Tibial artery (tissue), 4 donors: ENCODE results near the gene FAM174C.

Source experiments
- DNase-seq, 2 donors: peaks; one replicate each; pipeline ENCODE4 v3.0.0-alpha.2; 2019
- H3K27ac ChIP-seq, 2 donors: fragments of 200-600 bp; sonication (generic) in 1 of 2; 1 replicate in 1 of 2; 2 replicates in 1 of 2; pipeline ENCODE4 v1.5.1; 2018 to 2019; ENCODE audit warnings: mild to moderate bottlenecking in 1 of 2
- H3K27me3 ChIP-seq, 2 donors: fragments of 200-600 bp; sonication (generic) in 1 of 2; one replicate each; pipeline versions ENCODE4 v1.5.1 to v1.6.0; 2016 to 2019
- H3K36me3 ChIP-seq, 3 donors: fragments of 200-600 bp; sonication (generic) in 2 of 3; one replicate each; pipeline ENCODE4 v1.5.1; 2016 to 2019; ENCODE audit warnings: mild to moderate bottlenecking in 2 of 3
- H3K4me1 ChIP-seq, 4 donors: fragments of 200-600 bp; sonication (generic) in 2 of 4; 1 replicate in 3 of 4; 2 replicates in 1 of 4; pipeline ENCODE4 v1.5.1; 2016 to 2019
- H3K4me3 ChIP-seq, 2 donors: fragments of 200-600 bp; sonication (generic) in 1 of 2; 1 replicate in 1 of 2; 2 replicates in 1 of 2; pipeline ENCODE4 v1.5.1; 2018 to 2019; ENCODE audit warnings: mild to moderate bottlenecking in 2 of 2
- H3K9me3 ChIP-seq, 3 donors: fragments of 200-600 bp; sonication (generic) in 1 of 3; one replicate each; pipeline ENCODE4 v1.5.1; 2016 to 2019
- intact Hi-C: fragments of 100-400 bp; cut with DNase I; formaldehyde crosslinking; loops from one replicate; pipeline ENCODE4 v1.15.0; 2023; ENCODE audit warnings: low total_unique reads
- TF ChIP-seq, protein P1 (sequence below), 2 experiments: fragments of 200-600 bp in 1 of 2; fragments of 450-650 bp in 1 of 2; IDR thresholded peaks; one replicate each; pipeline ENCODE4 v1.5.1; 2017 to 2019; ENCODE audit warnings: antibody characterized with exemption in 2 of 2, mild to moderate bottlenecking in 1 of 2, moderate library complexity in 1 of 2

FAM174C gene

GRCh38 chr19:1272423-1273262, 2.7 kb upstream of the FAM174C start:
- Histone ChIP-seq H3K27me3 (no peaks in the 10 kb centered on the region), H3K9me3 (no peaks in the 10 kb centered on the region), H3K27ac (peak overlapping the region; percentile 91 to 100), H3K4me1 (peaks cover 13 to 77% (median 72%) of the 10 kb centered on the region in 4 donors), H3K36me3 (peaks cover 42 to 54% (median 44%) of the 10 kb centered on the region in 3 donors), H3K4me3 (peak overlapping the region in 1 of 2 donors; percentile 82)
- TF ChIP-seq, protein P1, sequence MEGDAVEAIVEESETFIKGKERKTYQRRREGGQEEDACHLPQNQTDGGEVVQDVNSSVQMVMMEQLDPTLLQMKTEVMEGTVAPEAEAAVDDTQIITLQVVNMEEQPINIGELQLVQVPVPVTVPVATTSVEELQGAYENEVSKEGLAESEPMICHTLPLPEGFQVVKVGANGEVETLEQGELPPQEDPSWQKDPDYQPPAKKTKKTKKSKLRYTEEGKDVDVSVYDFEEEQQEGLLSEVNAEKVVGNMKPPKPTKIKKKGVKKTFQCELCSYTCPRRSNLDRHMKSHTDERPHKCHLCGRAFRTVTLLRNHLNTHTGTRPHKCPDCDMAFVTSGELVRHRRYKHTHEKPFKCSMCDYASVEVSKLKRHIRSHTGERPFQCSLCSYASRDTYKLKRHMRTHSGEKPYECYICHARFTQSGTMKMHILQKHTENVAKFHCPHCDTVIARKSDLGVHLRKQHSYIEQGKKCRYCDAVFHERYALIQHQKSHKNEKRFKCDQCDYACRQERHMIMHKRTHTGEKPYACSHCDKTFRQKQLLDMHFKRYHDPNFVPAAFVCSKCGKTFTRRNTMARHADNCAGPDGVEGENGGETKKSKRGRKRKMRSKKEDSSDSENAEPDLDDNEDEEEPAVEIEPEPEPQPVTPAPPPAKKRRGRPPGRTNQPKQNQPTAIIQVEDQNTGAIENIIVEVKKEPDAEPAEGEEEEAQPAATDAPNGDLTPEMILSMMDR (IDR thresholded peaks at IDR 0.05), result no peak
- intact Hi-C loops, result no loop called here
- DNase-seq, result no peak

DNA sequence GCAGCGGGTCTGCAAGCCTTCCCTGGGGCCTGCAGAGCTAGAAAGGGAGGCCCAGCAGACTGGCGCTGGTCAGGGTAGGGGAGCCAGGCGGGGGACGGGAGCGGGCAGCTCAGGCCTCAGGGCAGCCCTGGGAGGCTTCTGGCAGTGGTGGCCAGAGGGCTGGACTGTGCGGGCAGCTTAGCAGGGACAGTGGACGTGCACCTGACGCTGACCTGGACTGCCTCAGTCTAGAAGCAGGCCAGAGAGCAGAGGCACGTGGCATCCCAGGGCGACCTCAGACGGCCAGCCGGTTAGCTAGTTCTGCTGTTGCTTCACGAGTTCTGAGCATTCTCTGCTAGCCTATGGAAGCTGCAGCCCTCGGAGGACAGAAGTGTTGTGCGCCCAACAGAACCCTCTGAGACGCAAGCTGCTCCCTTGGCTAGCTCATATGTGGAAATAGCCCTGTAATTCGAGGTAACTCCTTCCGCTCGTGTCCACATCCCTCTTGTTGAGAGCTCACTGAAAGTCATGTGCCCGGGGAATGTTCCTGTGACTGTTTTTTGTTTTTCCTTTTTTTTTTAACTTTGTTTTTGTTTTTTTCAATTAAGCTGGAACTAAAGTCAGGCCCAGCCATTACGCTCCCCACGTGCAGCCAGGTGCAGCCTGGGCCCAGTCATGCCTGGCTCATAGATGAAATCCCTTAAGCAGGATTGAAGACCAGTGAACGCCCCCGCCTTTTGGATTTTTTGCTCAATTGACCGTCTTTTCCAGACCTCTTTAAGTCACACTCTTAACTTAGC, 1.9 kb upstream of the FAM174C start:
- Histone ChIP-seq H3K4me3 (no peak overlapping the region), H3K36me3 (peaks cover 42 to 62% (median 44%) of the 10 kb centered on the region in 3 donors), H3K9me3 (no peaks in the 10 kb centered on the region), H3K4me1 (peaks cover 13 to 69% (median 64%) of the 10 kb centered on the region in 4 donors), H3K27ac (peak overlapping the region; percentile 7 to 91), H3K27me3 (no peaks in the 10 kb centered on the region)
- TF ChIP-seq, protein P1 (IDR thresholded peaks at IDR 0.05), result no peak
- no peak for DNase-seq
- intact Hi-C loops, result no loop called here

- Histone ChIP-seq H3K36me3 (peaks cover 46 to 71% (median 51%) of the 10 kb centered on the region in 3 donors), H3K4me3 (peak overlapping the region; percentile 62 to 71)
- TF ChIP-seq, protein P1 (IDR thresholded peaks at IDR 0.05), result no peak
Observed at GRCh38 chr19:1274081-1274851, 1.1 kb upstream of the FAM174C start.

DNA sequence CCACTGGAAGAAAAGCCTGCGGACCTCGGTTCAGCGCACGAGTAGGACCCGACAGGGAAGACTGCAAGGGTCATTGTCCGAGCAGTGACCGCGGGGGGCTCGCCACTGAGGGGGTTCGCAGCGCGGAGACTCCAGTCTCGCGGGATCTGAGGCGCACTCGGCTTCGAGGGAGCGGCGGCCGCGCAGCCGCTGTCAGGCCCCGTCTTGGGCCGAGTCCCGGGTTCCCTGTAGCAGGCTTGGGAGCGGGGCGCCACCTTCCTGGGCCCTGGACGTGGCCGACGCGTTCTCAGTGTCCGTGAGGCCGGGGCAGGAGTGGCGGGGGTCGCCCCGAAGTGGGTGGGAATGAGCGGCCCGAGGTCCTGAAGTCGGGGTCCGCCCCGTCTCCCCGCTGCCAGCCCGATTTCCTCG, 474 bp upstream of the FAM174C start:
- H3K27ac ChIP-seq, result peak overlapping the region; percentile 91 to 94
- peaks cover 46 to 75% (median 54%) of the 10 kb centered on the region in 3 donors for H3K36me3 ChIP-seq

More at GRCh38 chr19:1274081-1274851, 1.1 kb upstream of the FAM174C start:
- H3K4me1 ChIP-seq, result peaks cover 13 to 65% (median 60%) of the 10 kb centered on the region in 4 donors
- no peaks in the 10 kb centered on the region for H3K9me3 ChIP-seq
- H3K27me3 ChIP-seq, result no peaks in the 10 kb centered on the region
- peak overlapping the region; percentile 91 to 94 for H3K27ac ChIP-seq
- DNase-seq, result peak in 1 of 2 donors; percentile 36
- intact Hi-C loops, result no loop called here

More for the DNA sequence above, 474 bp upstream of the FAM174C start:
- peaks cover 13 to 65% (median 60%) of the 10 kb centered on the region in 4 donors for H3K4me1 ChIP-seq
- H3K4me3 ChIP-seq, result peak overlapping the region; percentile 62 to 71
- no peaks in the 10 kb centered on the region for H3K27me3 ChIP-seq
- TF ChIP-seq, protein P1 (IDR thresholded peaks at IDR 0.05), result no peak
- intact Hi-C loops, result loop anchor here (5.0 kb wide), 1 partner anchor 127 kb away; the partner anchor contains the start of gene GAMT
- peak in 1 of 2 donors; percentile 81 for DNase-seq
- no peaks in the 10 kb centered on the region for H3K9me3 ChIP-seq
